ENCODE results near the gene SH3BP1.
"Not testable (repeated sequence)": the region's sequence is repeated elsewhere in the genome, so short reads cannot be mapped to it uniquely, and the experiment has no call there.

Gene SH3BP1, protein sequence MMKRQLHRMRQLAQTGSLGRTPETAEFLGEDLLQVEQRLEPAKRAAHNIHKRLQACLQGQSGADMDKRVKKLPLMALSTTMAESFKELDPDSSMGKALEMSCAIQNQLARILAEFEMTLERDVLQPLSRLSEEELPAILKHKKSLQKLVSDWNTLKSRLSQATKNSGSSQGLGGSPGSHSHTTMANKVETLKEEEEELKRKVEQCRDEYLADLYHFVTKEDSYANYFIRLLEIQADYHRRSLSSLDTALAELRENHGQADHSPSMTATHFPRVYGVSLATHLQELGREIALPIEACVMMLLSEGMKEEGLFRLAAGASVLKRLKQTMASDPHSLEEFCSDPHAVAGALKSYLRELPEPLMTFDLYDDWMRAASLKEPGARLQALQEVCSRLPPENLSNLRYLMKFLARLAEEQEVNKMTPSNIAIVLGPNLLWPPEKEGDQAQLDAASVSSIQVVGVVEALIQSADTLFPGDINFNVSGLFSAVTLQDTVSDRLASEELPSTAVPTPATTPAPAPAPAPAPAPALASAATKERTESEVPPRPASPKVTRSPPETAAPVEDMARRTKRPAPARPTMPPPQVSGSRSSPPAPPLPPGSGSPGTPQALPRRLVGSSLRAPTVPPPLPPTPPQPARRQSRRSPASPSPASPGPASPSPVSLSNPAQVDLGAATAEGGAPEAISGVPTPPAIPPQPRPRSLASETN

DNA sequence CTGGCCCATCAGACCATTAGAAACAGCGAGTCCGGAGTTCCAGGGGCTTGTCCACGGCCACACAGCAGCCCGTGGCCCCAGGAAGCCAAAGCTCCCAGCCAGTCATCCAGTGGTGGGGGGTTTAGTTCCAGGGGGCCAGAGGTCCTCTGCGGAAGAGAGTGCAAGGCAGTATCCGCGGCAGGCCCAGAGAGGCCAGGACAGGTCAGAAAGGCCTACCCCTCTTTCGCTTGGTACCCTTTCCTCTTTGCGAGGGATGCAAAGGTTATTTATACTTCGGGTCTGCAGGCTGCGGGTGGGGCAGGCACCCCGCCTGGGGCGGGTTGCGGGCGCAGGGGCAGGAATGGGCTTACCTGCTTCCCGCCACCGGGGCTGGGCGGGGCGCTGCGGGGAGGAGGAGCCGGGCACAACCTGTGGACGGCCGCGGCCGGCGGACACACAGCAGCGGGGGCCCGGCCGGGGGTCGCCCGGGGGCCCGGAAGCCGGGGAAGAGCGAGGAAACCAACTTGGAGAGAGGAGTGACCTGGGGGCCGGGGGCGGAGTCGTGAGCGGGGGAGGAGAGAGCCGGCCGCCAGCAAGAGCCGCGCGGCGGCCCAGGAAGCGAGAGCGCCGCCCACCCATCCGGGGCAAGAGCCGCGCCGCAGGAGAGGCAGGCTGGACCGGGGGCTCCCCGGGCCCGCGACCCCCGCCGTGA lies at the start of gene SH3BP1:
TSS of gene SH3BP1 (plus strand) at position 600 of the 691 bp plus-strand sequence. CDS start 119 bp downstream, outside the sequence.
- no peak for DNase-seq (ENCODE audit: low read depth)

DNA sequence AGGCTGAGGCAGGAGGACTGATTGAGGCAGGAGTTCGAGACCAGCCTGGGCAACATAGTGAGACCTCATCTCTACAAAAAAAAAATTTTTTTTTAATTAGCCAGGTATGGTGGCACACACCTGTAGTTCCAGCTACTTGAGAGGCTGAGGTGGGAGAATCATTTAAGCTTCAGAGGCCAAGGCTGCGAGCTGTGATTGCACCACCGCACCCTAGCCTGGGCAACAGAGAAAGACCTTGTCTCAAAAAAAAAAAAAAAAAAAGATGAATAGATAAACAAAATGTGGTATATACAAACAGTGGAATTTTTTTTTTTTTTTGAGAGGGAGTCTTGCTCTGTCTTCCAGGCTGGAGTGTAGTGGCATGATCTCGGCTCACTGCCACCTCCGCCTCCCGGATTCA lies 48.4 kb upstream of the SH3BP1 start:
- not testable (repeated sequence) for DNase-seq (ENCODE audit: low read depth)

DNA sequence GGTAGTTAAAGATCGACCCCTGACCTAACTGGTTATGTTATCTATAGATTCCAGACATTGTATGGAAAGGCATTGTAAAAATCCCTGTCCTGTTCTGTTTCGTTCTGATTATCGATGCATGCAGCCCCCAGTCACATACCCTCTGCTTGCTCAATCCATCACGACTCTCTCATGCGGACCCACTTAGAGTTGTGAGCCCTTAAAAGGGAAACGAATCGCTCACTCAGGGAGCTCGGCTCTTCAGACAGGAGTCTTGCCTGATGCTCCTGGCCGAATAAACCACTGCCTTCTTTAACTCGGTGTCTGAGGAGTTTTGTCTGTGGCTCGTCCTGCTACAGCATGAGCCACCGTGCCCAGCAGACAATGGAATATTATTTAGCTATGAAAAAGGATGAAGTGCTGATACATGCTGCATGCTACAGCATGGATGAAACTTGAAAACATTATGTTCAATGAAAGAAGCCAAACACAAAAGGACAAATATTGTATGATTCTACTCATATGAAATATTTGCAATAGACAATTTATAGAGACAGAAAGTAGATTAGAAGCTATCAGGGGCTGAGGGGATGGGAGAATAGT lies 47.6 kb upstream of the SH3BP1 start:
- DNase-seq (ENCODE audit: low read depth) = no peak

DNA sequence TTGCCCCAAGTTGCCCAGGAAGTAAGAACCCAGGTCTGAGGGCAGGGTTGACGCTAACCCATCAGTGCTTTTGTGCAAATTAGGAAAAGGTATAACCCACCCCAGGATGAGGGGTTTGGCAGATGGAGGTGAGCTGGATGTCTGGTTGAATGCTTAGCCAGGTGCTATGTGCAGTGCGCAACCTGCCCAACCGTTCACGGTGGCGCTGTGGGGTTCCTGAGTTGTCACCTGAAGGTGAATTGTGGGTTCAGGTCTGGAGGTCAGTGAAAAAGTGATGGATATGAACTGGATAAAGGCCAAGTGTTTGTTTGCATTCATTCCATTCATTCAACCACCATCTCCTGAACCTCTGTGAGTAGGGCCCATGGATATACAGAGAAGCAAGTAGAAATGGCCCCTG lies 45.2 kb upstream of the SH3BP1 start:
- no peak for DNase-seq (ENCODE audit: low read depth)

DNA sequence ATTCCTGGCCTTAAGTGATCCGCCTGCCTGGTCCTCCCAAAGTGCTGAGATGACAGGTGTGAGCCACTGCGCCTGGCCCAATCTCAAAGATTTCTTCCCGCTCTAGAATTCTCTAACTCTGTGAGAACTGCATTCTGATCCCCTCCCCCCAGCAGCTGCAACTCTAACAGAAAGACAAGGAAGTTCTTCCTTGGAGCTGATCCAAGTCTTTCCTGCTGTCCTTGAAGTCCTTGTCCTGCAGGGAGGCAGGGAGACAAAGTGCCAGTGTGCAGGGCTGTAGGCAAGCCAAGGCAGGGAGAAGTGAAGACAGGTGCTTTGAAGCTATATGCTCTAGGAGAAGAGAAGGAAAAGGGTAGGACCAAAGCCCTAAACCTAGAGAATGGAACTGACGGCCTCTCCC lies 40.3 kb upstream of the SH3BP1 start:
- DNase-seq (ENCODE audit: low read depth) = no peak

DNA sequence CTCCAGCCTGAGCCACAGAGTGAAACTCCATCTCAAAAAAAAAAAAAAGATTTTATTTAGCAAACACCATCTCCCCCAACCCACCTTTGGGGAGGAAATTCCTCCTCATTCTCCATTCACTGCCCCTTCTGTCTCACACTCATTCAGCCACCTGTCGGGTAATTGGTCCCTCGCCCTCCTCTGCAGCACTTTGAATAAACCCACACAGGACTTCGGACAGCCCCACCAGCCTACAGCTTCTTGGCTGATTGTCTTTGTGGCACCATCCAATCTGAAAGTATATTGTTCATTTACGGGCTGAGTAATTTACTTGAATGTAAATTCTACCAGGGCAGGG lies 38.3 kb upstream of the SH3BP1 start:
- DNase-seq (ENCODE audit: low read depth) = no peak

DNA sequence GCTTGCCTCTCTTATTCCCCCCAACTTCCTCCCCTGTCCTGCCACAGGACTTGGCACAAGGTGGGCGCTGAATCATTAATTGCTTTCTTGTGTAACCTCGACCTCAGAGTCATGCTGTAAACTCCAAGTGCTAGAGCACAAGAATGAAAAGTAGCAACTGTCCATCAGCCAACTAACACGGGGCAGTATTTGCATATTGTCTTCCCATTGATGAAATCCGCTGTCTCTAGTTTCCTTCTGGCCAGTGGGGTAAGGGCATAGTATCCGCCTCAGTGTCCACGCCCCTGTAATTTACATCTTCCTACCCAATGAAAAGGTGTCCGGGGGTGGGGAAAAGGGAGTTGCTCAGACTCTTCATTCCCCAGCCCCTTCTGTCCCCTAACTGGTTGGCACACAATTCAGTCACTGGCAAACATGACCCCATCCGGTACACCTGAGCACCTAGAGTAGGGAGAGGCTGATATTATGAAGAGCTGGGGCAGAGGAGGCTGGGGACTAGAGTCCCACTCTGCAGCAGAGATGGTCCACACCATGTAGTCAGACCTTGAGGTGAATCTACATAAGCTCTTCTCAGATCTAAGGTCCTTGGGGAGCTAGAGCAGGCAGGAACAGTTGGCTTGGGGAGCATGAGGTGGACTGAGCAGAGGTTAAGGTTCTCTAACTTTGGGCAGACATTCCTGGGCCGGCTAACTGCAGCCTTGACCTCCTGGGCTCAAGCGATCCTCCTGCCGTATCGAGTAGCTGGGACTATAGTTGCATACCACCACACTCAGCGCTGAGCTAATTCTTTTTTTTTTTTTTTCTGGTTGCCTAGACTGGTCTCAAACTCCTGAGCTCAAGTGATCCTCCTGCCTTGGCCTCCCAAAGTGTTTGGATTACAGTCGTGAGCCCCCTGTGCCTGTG lies 37.7 kb upstream of the SH3BP1 start:
- DNase-seq (ENCODE audit: low read depth) = no peak

DNA sequence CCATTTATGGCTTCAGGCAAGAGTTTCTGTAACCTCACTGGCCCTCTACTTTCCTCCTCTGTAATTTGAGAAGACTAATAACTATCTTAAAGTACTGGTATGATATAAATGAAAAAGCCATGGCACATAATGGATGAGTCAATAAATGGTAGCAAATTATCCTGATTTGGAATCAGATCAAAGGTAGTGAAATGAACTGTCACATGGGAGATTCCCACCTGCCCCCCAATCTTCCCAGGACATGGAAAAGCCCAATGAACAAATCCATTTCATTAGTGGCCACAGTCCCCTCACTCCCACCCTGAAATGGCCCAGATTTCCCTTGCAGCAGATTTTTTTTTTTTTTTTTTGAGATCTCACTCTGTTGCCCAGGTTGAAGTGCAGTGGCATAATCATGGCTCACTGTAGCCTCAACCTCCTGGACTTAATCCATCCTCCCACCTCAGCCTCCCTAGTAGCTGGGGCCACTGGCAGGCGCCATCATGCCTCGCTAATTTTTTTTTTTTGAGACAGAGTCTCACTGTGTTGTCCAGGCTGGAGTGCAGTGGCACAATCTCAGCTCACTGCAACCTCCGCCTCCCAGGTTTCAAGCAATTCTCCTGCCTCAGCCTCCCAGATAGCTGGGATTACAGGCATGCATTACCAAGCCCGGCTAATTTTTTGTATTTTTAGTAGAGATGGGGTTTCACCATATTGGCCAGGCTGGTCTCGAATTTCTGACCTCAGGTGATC lies 36.8 kb upstream of the SH3BP1 start:
- not testable (repeated sequence) for DNase-seq (ENCODE audit: low read depth)

DNA sequence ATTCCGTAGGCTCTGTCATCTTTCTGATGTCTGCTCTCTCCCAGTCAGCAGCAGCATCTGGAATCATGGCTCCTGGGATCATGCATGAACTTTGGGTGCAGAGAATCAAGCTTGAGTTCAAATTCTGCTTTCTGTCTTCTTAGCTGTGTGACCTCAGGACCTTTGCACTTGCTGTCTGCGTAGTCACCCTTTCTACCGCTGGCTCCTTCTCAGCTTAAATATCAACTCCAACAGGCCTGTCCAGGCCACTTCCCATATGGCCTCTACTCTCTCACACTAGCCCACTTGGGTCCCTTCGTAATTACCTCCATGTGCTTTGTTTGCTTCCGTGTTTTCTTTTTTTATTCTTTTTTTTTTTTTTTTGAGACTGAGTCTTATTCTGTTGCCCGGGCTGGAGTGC lies 35.4 kb upstream of the SH3BP1 start:
- no peak for DNase-seq (ENCODE audit: low read depth)

DNA sequence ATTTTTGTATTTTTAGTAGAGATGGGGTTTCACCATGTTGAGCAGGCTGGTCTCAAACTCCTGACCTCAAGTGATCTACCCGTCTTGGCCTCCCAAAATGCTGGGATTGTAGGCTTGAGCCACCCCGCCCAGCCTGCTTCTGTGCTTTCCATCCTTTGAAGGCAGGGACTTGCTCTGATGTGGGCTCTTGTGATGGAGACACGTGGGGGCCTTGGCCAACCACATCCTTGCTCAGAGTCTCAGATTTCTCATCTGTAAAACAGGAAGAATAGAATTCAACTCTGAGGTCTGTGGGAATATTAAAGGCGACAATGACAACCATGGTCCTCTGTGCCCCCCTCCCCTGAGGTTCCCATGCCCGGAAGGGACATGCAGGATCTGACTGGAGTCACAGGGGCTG lies 34.6 kb upstream of the SH3BP1 start:
- DNase-seq (ENCODE audit: low read depth) = no peak

DNA sequence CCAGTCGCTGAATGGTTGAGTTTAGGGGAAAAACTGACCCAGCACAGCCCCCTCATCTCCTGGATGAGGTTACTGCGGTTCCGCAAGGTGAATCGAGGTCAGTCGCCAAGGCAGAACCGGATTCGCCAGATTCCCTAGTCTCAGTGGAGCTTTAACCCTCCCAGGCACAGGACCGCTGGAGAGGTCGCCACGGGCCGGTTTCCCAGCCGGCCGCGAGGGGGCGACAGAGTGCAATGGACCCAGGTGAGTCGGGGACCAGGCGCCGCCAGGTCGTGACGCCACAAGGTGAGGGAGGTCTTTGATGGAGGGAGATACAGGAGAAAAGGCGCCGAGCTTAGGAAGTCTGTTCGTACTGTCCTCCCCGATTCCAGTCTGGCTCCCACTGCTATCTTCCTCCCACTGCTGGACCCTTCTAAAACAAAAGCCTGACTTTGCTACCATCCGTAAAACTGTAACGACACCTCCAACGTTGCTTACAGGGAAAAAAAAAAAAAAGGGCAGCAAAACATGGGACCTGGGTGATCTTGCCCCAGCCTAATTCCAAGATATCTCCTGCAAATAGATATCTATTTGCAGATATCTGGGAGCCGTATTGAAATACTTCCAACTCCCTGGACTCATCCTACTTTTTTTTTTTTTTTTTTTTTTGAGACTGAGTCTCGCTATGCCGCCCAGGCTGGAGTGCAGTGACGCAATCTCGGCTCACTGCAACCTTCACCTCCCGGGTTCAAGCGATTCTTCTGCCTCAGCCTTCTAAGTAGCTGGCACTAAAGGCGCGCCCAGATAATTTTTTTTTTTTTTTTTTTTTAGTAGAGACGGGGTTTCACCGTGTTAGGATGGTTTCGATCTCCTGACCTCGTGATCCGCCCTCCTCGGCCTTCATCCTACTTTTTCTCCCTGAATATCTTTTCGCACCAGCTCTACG lies 32.2 kb upstream of the SH3BP1 start:
- DNase-seq (ENCODE audit: low read depth) = no peak

DNA sequence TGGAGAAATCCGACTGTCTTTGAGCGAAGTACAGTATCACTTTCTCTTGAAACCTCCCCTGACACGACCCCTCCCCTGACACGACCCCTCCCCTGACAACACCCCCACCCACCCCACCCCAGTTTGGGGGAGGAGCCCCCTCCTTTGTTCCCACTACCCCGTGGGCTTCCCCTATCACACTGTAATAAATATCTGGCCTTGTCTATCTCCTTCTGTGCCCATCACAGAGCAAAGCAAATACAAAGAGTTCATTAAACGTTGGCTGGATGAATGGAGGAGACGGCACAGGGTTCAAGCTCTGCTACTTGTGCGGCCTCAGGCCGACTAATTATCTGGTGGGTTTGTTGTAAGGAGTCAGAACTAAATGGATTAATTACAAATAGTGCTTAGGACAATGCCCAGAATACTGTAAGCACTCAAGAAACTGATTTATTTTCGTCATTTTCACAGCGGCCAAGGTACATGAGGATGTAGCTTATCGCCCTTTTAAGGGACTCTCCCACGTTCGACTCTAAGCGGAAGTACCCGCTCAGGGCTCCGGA lies 31.5 kb upstream of the SH3BP1 start:
- no peak for DNase-seq (ENCODE audit: low read depth)

DNA sequence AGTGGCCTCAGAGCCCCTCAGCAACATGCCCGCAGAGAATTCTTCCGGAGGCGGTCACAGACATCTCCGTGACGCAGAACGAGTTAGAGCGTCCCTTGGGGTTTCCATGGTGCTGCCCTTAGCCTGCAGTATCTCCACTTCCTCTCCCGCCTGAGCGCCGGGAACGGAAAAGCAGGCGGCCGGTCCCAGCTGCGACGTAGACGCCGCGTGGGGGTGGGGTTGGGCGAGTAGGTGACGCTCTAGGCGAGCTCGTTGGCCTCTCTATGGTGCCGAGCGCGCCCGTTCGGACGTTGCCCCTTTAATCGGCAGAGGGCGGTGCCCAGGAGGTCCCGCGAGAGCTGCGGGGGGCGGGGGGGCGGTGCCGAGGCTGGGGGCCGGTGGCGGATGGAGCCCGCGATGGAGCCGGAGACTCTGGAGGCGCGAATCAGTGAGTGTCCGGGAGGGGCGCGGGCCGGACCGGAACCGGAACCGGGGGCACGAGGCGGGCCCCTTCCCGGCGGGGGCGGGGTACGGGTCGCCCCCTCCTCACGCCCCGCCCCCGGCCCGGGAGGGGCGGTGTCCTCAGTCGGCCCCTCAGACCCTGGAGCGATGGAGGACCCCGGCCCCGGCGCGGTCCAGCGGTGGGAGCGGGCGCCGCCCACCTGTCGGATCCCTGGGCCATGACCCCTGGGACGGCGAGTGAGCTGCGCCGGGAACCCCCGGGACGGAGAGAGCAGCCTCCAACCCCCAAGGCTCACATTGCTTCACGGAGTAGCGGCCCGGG lies 30.8 kb upstream of the SH3BP1 start, which contains the start of gene GGA1:
TSS of gene GGA1 (plus strand) at position 358 of the 763 bp plus-strand sequence. CDS start at position 385, 27 bp downstream.
- DNase-seq (ENCODE audit: low read depth) = peak; percentile 87

DNA sequence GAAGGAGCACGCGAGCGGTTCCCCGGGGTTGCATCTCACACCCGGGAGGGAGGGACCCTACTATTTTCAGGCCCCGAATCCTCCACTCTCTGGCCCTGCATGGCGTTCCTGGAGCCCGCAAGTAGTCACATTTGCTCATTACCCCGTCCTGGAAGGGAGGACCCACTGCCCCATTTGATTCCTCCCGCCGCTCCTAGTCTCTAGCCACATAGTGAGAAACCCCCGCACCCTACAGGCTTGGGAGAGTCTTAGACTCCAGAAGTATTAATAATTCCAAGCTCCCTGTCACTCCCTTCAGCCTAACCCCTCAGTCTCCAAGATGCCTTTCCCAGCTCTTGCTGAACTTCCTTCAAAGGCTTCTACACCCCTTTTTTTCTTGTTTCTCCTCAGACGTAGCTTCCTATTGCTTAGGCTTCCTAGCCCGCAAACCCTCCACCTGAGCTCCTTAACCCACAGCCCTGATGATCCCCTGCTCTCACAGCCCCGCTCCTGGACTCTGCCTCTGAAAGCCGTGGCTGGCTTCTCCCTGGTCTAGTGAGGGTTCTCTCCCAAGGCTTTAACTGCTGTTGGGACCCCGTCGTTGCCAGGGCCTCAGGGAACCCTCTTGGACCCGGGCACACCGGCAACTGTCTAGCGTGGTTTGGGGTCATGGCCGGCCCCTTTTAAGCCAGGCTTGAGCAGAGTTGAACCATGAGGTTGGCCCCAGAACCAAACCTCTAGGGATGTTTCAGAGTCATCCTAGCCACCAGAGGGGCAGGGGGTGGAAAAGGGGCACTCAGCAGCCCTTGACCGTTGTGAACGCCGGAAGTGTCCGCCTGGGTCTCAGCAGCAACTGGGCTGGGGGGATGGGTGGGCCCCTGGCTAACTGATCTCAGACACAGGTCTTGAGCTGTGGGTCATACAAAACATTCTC lies 30.0 kb upstream of the SH3BP1 start:
- no peak for DNase-seq (ENCODE audit: low read depth)

DNA sequence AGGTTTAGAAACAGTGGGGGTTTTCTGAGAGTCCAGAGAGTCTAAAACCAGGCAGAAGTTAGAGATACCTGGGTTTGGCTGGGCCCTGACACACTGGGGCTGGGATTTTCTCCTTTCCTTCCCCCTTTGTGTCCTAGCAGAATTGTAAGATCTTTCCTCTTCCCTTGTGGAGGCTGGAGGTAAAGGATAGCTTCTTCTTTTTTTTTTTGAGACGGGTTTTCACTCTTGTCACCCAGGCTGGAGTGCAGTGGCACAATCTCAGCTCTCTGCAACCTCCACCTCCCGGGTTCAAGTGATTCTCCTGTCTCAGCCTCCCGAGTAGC lies 29.4 kb upstream of the SH3BP1 start:
- DNase-seq (ENCODE audit: low read depth) = not testable (repeated sequence)

DNA sequence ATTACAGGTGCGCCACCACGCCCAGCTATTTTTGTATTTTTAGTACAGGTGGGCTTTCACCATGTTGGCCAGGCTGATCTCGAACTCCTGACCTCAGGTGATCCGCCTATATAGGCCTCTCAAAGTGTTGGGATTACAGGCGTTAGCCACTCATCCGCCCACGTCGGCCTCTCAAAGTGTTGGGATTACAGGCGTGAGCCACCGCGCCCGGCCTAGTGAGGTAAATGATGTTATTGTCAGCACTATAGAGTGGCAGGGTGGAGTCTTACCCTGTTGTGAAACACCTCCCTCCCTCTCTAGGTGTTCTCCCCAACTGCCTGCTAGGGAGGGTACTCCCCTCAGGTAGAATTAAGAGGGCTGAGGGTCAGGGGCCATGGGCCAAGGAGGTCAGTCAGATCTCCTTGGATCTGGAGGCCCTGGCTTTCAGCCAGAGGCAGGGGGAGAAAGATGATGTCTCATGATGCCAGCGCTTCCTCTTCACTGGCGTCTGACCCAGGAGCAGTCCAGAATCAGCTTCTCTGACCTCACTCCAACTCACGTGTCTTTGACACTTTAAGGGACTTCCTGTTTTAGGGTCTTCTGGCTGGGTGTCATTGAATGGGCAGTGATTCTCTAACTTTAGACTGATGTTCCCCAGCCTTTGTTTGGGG lies 28.9 kb upstream of the SH3BP1 start:
- DNase-seq (ENCODE audit: low read depth) = no peak

DNA sequence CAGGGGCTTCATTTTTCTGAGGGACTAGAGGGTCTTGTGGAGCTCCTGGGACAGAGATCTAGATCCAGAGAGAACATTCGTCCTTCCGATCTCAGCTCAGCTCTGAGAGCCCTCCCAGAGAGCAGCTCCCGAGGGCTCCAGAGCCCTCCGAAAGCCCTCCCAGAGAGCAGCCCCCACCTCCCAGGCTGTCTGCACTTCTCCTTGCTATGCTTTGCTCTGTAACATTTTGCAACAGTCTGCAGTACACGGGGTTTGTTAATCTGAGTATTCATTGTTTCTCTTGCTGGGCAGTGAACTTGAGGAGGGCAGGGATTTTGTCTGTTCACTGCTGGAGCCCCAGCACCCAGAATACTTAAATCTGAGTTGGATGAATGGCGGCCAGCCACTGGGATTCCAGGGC lies 28.3 kb upstream of the SH3BP1 start:
- no peak for DNase-seq (ENCODE audit: low read depth)
